ENCODE data around the gene PEX11B.

Gene PEX11B

DNA sequence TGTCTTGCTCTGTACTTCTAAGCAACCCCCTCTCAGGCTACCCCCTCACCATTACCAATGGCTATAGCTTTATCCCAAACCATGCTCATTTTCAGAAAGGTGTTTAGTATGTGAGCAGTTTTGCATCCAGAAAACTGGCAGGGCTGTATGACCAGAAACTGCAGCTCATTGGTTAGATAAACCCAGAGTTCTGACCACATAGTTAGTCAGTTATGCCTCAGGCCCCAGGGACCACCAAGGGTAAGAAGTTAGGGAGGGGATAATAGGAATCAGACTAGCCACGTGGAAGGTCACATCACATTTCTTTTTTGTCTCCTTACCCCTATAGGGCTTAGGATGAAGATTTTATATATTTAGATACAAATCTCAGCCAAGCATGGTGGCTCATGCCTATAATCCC lies 9.9 kb downstream of the PEX11B start:
- no peak for DNase-seq (ENCODE audit: low read depth in 3 of 3)

DNA sequence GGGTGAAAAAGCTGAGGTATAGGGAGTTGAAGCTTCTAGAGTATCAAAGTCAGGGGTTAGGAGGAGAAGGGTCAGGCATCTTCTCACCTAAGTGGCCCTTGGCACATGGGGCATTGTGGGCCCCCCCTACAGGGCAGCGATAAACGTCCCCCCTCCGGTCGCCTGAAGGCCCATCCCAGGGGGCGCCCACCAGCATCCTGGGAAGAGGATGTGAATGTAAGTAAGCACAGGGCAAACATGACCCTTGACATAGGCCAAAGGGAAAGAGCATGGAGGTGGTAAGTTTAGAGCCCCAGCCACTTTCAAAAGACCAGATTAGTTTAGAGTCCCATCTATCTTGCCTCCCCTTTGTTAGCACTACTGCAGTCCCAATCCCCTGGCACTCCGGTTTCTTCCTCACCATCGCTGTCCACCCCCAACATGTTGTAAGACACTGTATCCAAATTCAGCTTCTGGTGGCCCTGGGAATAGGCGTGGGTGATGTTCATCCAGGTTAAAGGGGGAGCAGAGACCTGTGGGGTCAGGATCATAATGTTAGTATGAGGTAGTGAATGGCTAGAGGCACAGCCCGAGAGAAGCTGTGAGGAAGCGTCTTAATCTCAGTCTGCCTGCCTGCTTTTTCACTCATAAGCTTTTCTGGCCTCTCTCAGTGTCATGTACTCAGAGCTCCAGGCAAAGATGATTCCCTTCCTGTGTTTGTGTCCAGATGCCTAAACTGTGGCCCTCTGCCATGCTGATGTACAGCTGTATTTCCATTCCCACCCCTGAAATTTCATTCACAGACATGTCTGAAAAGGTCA lies 11.4 kb downstream of the PEX11B start:
- DNase-seq (ENCODE audit: low read depth in 3 of 3): no peak

DNA sequence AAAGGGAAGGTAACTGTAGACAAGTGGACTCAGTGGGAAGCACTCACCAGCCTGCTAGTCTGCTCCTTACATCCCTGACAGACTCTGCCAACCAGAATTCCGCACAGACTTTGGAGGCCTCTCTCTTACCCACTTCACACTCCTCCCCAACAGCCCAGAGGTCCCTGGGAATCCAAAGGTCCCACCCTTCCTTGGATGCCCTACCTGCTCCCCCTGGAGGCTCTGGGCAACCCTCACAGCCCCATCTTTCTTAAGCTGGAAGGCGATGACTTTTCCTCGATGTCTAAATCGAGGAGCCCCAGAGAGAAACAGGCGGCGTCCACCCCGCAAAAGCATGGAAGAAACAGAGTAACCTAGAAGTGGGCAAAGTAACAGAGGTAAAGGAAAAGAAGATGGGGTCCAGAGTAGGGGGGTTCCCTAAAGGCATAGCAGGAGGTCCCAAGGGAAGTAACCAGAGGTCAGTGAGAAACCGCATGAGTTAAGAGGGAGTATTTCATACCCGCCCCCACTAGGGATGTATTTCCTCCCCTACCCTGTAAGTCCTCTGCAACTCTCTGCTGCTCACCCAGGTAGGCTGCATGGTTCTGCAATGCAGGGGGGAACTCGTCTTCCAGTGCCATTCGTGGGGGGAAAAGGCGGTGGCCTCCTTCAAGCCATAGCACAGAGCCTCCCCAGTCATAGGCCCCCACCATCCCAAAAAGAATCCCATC lies 17.1 kb downstream of the PEX11B start:
- no peak for DNase-seq (ENCODE audit: low read depth in 3 of 3)

DNA sequence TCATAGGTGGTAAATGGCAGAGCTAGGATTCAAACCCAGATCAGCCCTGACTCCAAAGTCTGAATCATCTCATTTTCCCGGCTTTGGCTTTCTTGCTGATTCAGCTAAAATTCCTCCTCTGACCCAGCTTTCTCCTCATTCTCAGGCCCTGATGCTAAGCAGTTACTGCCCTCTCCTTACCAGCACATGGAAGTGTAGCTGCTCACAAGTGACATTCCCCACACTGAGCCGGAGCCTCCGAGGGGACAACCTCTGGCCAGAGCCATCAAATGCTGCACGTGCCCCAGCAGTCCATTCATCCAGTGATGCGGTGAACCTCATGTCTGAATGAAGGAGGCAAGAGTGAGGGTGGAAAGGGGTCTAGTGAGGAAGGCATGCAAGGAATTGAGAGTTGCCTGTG lies 19.8 kb downstream of the PEX11B start:
- DNase-seq (ENCODE audit: low read depth in 3 of 3): no peak

DNA sequence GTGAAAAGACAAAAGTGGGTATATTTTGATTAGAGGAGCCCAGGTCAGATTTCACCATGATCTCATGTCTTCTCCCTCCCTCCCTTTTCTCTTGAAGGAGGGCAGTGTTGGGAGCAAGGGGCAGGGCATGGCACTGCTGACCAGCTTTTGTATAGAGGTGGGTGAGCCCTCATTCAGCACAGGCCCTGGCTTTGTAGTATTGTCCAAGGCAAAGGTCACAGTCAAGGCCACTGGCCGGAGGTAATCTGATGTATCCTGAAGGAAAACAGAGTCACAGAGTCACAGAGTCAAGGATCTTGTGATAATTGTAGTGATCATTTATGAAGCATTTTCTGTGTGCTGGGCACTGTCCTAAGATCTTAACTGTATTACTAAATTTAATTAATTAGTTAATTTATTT lies 20.5 kb downstream of the PEX11B start:
- no peak for DNase-seq (ENCODE audit: low read depth in 3 of 3)

DNA sequence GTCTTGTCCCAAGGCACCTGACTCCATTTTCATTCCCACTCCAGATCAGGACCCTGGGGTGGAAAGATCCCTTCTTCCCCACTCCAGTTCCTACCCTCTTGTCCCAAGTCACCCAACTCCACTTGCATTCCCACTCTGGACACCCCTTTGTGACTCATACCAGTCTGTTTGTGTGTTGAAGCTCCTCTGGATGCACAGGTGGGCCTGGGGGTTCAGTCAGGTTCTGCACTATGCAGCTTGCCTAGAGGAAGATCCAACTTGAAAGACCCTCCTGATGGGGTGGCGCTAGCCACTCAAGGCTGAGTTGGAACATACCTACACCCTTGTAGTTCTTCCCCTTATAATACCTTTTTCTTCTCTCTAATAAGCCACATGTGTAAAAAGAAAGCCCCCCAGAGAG lies 23.0 kb downstream of the PEX11B start:
- no peak for DNase-seq (ENCODE audit: low read depth in 3 of 3)

DNA sequence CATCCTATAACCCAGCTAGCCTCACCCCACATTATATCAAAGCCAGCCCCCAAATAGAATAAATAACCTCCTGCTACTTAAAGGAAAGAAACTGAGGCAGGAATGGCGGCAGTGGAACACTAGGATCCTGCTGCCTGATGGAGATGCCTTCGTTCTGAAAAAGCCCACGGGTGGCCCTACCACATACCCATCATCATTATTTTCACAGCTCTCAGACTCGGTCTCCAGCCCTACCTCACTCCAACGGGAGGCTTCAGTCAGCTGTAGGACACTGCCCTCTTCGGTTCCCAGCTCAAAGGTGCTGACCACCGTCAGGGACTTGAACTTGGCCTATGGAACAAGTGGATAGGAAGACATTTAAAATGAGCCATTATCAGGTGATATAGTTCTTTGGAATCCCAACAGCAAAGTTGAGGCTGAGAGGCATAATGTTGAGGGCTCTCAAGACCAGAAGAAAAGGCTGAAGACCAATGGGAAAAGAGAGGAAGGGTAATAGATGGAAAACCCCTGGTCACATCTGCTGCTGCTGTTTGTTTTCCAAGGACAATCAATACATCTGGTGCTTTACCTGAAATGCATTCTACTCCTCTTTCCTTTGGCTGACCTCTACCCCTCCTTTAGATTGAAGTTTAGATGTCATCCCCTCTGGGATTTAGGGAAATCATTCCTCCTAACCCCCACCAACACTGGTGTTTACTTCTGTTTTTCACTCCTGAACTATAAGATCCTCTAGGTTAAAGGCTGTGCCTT lies 25.0 kb downstream of the PEX11B start:
- no peak for DNase-seq (ENCODE audit: low read depth in 3 of 3)

DNA sequence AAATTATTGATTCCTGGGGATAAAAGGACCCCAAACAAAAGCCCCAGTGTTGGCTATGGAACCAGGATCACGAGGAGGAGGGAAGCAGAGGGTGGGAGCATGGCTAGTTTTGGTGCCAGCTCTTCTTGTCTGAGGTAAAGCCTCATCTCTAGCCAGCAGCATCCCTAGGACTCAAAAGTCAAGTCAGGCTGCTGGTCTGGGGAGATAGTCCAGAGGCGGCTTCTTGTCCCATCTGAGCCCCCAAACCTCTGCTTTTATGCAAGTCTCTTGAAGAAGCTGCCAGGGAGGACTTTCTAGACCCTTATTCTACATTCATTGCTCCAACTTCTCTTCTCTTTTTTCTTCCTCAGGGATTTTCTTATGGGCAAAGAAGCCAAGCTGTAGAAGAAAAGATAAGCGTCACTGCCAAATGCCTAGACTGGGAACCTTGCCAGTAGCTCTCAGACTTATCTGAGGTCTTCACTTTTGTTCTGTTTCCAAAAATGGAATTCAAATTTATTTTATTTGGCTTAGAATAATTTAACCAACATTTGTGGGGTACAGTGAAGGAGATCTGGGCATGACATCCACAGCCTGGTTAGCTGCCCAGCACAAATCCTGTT lies 25.9 kb downstream of the PEX11B start:
- no peak for DNase-seq (ENCODE audit: low read depth in 3 of 3)

DNA sequence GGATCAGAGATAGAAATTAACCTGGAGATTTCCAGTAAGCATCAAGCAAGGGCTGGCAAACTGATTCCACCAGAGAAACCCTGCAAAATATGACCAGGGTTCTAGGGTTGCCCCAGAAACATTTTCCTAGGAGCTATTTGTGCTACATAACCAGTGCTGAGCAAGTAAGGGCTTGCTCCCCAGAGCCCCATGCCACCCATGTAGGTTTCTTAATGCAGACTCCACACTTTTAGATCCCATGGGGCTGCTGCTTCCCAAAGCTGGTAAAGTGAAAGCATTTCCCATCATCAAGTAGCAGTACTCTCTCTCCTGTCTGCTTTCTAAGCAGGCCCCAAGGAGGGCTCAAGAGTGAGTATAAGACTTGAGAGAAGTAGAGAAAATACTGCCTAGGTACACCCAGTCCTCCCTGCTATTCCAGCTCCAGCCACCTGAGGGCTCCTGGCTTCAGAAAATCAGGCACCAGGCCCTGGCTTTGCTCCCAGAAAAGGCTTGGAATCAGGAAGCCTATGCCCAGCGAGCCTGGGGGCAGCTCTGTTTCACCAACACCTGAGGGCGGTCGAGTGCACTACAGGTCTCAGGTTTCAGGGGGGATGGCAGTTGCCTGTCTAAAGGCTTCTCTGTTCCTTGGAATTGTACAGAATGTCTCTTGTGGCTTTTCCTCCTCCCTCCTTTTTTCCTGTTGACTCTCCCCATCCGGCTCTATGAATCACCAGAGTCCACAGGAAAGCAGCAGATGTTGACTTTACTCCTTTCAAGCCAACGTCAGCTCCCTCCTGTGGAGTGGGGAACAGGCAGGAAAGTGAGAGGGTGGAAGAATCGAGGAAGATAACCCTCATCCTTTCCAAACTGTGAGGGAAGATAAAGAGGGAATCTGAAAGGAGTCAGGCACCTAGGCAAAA lies 26.7 kb downstream of the PEX11B start:
- DNase-seq (ENCODE audit: low read depth in 3 of 3): peak in 2 of 3 experiments; percentile 21 to 26

DNA sequence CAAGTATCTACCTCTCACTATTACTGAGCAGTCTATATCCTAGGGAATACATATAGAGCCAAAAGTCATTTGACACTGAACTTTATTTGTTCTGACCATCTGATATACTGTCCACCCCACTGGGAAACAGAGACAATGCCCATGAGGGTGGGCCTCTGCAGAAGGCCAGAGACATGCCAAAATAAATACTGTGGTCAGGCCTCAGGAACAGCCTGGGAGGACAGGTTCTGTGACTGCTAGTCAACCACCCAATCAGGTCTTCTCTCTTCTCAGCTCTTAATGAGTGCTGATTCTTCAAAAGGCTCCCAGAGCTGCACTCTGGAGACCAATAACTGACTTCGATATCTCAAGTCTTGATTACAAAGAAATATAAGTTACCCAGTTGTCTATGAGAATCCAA lies 27.4 kb downstream of the PEX11B start:
- DNase-seq (ENCODE audit: low read depth in 3 of 3): no peak

DNA sequence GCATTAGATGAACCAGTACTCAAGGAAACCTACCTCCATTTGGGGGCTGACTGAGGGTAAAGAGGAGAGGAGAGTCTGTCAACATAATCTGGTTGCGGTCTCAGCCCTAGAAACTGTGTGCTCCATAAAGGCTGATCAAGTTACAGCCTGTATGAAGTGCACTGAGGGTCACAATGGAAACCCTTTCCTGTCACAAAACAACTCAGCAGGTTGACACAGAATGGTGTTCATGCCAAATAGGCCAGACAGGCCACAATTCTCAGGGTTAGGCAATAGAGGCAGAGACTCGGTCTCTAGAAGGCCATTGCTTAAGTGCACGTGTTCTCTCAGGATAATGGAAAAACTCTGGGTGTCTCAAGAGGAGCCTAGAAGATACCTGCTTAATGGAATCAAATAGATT lies 28.8 kb downstream of the PEX11B start:
- DNase-seq (ENCODE audit: low read depth in 3 of 3): no peak

DNA sequence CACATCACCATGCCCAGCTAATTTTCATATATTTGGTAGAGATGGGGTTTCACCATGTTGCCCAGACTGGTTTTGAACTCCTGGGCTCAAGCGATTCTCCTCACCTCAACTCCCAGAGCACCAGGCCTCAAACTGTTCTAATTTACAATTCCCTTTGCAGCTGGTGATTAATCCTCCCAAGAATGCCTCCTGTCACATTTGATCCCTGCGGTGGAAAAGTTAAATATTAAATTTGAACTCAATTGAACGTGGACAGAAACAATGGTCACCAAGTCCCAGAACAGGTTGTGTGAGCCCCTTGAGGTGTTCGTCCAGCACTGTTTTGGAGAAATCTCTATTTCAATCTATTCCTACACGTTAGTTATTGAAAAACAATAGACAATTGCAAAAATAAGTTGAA lies 30.9 kb downstream of the PEX11B start:
- no peak for DNase-seq (ENCODE audit: low read depth in 3 of 3)

DNA sequence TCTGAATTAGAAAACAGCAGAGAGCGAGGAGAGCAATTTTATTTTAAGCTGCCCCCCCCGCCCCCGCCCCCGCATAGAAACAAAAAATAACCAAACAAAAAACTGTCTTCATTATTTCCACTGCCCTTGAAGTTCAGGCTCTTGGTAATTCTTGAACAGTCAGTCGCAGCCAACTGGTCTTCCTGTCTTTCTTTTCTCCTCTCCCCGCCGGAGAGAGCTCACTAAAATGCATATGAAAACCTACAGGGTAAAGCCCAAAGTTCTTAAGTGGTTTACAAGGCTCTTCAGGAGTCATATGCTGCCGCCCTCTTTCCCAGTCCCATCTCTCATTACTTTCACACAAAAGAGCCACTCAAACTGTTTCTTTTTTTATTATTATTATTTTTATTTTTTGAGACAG lies 31.7 kb downstream of the PEX11B start:
- DNase-seq (ENCODE audit: low read depth in 3 of 3): no peak

DNA sequence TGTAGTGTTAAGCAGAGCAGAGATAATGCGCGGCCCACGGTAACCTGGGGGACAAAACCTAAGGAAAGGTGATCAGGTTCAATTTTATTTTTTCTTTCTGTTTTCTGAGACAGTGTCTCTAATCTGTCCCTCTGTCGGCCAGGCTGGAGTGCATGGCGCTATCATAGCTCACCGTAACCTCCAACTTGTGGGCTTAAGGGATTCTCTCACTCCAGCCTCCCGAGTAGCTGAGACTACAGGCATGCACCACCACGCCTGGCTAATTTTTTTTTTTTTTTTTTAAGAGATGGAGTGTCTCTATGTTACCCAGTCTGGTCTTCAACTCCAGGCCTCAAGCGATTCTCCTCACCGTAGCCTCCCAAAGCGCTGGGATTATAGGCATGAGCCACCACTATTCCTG lies 32.1 kb downstream of the PEX11B start:
- no peak for DNase-seq (ENCODE audit: low read depth in 3 of 3)

DNA sequence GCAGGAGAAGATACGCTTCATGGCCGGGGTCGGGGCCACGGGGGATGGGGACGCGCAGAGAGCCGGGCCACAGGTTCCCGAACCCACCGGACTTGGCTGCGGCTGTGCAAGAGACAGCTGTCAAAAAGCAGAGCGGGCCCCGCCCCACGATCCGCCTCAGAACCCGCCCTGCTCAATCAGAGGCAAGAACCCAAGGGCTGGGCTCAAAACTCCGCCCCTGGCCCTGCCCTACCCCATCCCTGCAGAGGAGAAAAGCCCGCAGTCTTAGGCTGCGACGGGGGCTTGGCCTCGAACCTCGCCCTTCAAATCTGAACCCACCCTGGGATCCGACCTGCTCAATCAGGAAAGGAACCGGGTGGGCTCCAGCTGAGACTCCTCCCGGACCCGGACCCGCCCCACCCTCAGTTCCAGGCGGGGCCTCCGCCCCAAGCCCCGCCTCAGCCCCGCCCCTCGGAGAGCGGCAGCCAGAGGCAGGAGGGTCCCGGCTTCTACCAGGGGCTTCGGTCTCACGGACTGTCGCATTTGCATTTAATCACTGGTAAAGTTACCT lies 32.7 kb downstream of the PEX11B start, which contains the start of gene ANKRD35:
TSS of gene ANKRD35 (minus strand) at position 129 of the 550 bp plus-strand sequence. CDS start at position 21, 108 bp downstream.
- peak; percentile 69 to 80 (median 74) for DNase-seq (ENCODE audit: low read depth in 3 of 3)

DNA sequence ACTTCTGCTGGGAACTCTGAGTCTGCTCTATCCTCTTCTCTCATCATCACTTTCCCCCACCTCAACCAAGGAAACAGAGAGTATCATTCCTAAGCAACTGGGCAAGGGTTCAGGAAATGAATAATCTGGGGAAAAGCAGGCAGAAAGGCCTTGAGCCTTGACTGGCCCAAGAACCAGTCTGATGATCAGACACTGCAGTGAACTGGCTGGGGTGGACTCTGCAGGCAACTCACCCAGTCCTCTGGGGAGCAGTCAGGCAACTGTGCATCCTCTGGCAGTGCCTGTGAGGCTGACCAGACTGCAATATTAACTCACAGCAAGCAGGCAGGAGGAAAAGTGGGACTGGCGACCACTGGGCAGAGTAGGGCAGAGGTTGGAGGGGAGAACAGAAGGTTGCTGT lies 33.8 kb downstream of the PEX11B start:
- DNase-seq (ENCODE audit: low read depth in 3 of 3): no peak

DNA sequence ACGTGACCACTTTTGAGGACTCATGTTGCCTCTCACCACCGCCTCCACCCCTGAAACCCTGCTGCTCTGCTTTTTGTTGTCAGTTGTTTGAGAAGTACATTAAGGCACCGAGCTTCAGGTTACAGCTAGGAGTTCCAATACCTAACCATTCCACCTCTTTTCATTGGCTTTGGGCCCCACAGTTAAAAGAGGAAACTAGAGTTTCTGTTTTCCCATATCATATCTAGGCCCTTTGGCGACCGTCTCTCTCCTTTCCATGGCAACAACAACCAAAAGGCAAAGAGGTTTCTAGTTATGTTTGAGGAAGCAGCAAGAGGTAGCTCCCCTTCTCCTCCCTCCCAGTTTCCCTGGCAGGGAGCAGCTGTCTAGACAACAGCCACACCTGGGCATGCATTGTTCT lies 38.7 kb downstream of the PEX11B start:
- DNase-seq (ENCODE audit: low read depth in 3 of 3): no peak

DNA sequence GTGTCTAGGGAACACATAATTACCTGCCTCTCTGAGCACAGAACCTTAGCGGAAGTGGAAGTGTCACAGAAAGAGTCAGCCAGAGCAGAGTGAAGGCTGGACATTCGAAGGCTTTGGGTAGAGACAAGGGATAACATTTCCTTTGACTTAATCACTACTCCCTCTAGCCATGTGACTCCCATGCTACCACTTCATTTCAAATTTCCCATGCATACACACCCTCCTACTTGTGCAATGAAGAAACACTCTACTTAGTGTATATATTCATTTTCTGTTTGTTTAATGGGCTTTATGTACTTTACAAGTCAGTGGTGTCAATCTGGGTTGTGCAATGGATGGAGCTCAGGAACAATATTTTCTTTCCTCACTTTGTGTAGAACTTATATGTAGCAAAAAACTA lies 39.8 kb downstream of the PEX11B start:
- no peak for DNase-seq (ENCODE audit: low read depth in 3 of 3)

DNA sequence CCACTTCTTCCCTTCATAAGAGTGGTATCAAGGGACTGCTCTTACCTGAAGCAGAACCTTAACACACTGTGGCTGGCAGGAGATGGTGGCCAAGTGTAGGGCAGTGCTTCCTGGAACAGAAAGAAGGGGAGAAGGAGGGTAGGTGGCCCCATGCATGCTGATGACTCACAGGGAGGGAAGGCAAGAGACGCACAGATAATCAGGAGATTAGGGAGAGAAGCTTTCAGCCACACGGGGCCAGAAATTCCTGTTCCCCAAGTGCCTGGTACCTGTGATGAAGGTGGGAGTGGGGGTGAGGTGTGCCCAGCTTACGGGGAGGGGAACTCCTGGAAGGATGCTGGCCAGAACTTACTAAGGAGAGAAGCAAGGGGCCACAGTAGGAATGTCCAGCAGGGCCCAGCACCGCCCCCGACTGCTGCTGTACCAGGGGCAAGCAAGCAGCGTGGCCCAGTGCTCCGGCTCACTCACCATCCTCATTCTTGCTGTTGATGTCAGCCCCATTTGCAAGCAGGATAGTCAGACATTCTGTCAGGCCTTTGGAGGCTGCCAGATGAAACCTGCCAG lies 40.5 kb downstream of the PEX11B start:
- no peak for DNase-seq (ENCODE audit: low read depth in 3 of 3)

DNA sequence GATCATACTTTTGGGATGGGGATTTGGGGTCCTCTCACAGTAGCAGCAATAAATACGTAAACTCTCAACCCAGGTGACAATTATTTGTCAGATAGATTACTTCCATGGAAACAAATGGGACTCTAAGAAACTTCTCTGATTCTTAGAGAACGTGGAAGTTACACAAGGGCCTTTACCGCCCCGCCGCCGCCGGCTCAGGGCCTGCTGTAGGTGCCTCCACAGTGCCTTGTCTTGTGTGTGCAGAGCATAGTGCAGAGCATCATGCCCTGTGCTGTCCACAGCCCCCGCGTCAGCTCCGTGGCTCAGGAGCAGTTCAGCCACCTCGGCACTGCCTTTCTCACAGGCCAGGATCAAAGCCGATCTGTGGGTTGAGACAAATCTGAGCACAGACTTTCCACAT lies 43.9 kb downstream of the PEX11B start:
- DNase-seq (ENCODE audit: low read depth in 3 of 3): no peak
